ENCODE measurements around the gene TNFAIP3. TPM values are rescaled to one million over a fixed set of nuclear protein-coding genes. Genes with fewer than 3 reads are reported as not detected.

TNFAIP3 gene
- total RNA-seq, 1 donor from 2014 or later = 1.8 TPM

- Histone ChIP-seq H3K4me3 (no peak overlapping the region), H4K20me1 (ENCODE audit: low read depth) (peaks cover 6% of the 10 kb centered on the region), H3K4me2 (no peak overlapping the region), H2AFZ (replicated peaks) (no peak overlapping the region), H3F3A (ENCODE audit: low read depth) (no peaks in the 10 kb centered on the region), H3K9me3 (ENCODE audit: low read depth) (no peaks in the 10 kb centered on the region), H3K4me1 (peaks cover 27% of the 10 kb centered on the region), H3K79me2 (ENCODE audit: low read depth) (no peaks in the 10 kb centered on the region), H3K36me3 (peaks cover 5% of the 10 kb centered on the region), H3K27ac (no peak overlapping the region), H3K27me3 (no peaks in the 10 kb centered on the region), H3K9ac (no peak overlapping the region)
- Mint-ChIP-seq H3K9me3 (no peaks in the 10 kb centered on the region), H3K4me3 (no peak overlapping the region), H3K27me3 (ENCODE audit: insufficient read depth, low read depth) (peaks cover 6% of the 10 kb centered on the region), H3K27ac (no peak overlapping the region), H3K4me1 (peaks cover 17% of the 10 kb centered on the region), H3K36me3 (peaks cover 10% of the 10 kb centered on the region)
- TF ChIP-seq EZH2 (IDR thresholded peaks at IDR 0.05) = no peak
- TF ChIP-seq CTCF (IDR thresholded peaks at IDR 0.05) = no peak
- no peak for TF ChIP-seq EZH2phosphoT487 (IDR thresholded peaks at IDR 0.05)
- DNase-seq (ENCODE audit: low spot score) = no peak
Observed at GRCh38 chr6:137877606-137878005, 10.5 kb downstream of the TNFAIP3 start.

GRCh38 chr6:137878029-137878428 lies 11.0 kb downstream of the TNFAIP3 start:
- Histone ChIP-seq H3K4me2 (no peak overlapping the region), H3K4me3 (no peak overlapping the region), H3K4me1 (peaks cover 22% of the 10 kb centered on the region), H3K36me3 (peaks cover 5% of the 10 kb centered on the region), H3F3A (ENCODE audit: low read depth) (no peaks in the 10 kb centered on the region), H3K27ac (no peak overlapping the region), H2AFZ (replicated peaks) (no peak overlapping the region), H4K20me1 (ENCODE audit: low read depth) (peaks cover 6% of the 10 kb centered on the region), H3K79me2 (ENCODE audit: low read depth) (no peaks in the 10 kb centered on the region), H3K9me3 (ENCODE audit: low read depth) (no peaks in the 10 kb centered on the region), H3K9ac (no peak overlapping the region), H3K27me3 (no peaks in the 10 kb centered on the region)
- Mint-ChIP-seq H3K4me3 (no peak overlapping the region), H3K9me3 (no peaks in the 10 kb centered on the region), H3K27ac (no peak overlapping the region), H3K4me1 (peaks cover 17% of the 10 kb centered on the region), H3K36me3 (peaks cover 10% of the 10 kb centered on the region), H3K27me3 (ENCODE audit: insufficient read depth, low read depth) (peaks cover 6% of the 10 kb centered on the region)
- no peak for TF ChIP-seq EZH2 (IDR thresholded peaks at IDR 0.05)
- DNase-seq (ENCODE audit: low spot score) = no peak

- no peaks in the 10 kb centered on the region for H3K27me3 ChIP-seq
- no peak overlapping the region for H3K27ac Mint-ChIP-seq
- DNase-seq (ENCODE audit: low spot score) = peak; percentile 84
- H3K4me3 ChIP-seq = peak overlapping the region; percentile 25
- H3K79me2 ChIP-seq (ENCODE audit: low read depth) = no peaks in the 10 kb centered on the region
- peaks cover 10% of the 10 kb centered on the region for H3K36me3 Mint-ChIP-seq
- no peaks in the 10 kb centered on the region for H3F3A ChIP-seq (ENCODE audit: low read depth)
- no peak overlapping the region for H3K27ac ChIP-seq
- H3K27me3 Mint-ChIP-seq (ENCODE audit: insufficient read depth, low read depth) = peaks cover 6% of the 10 kb centered on the region
- H3K4me2 ChIP-seq = peak overlapping the region; percentile 63
- peaks cover 15% of the 10 kb centered on the region for H3K4me1 Mint-ChIP-seq
- H3K4me1 ChIP-seq = peaks cover 16% of the 10 kb centered on the region
- H3K36me3 ChIP-seq = peaks cover 5% of the 10 kb centered on the region
- H4K20me1 ChIP-seq (ENCODE audit: low read depth) = peaks cover 6% of the 10 kb centered on the region
- no peaks in the 10 kb centered on the region for H3K9me3 Mint-ChIP-seq
- peak overlapping the region; percentile 72 for H3K4me3 Mint-ChIP-seq
- H2AFZ ChIP-seq (replicated peaks) = no peak overlapping the region
- no peaks in the 10 kb centered on the region for H3K9me3 ChIP-seq (ENCODE audit: low read depth)
- no peak overlapping the region for H3K9ac ChIP-seq
- TF ChIP-seq CTCF (IDR thresholded peaks at IDR 0.05) (peak; percentile 65), EZH2phosphoT487 (IDR thresholded peaks at IDR 0.05) (no peak), EZH2 (IDR thresholded peaks at IDR 0.05) (no peak)
Observed at GRCh38 chr6:137878486-137879285, 11.6 kb downstream of the TNFAIP3 start.

- no peaks in the 10 kb centered on the region for H3K27me3 ChIP-seq
- H3K4me1 ChIP-seq = peaks cover 14% of the 10 kb centered on the region
- no peak overlapping the region for H3K27ac ChIP-seq
- peaks cover 10% of the 10 kb centered on the region for H3K36me3 Mint-ChIP-seq
- H3F3A ChIP-seq (ENCODE audit: low read depth) = no peaks in the 10 kb centered on the region
- no peak overlapping the region for H3K27ac Mint-ChIP-seq
- peaks cover 15% of the 10 kb centered on the region for H3K4me1 Mint-ChIP-seq
- no peak for TF ChIP-seq CTCF (IDR thresholded peaks at IDR 0.05)
- no peak for TF ChIP-seq EZH2phosphoT487 (IDR thresholded peaks at IDR 0.05)
- TF ChIP-seq EZH2 (IDR thresholded peaks at IDR 0.05) = no peak
- H4K20me1 ChIP-seq (ENCODE audit: low read depth) = peaks cover 6% of the 10 kb centered on the region
- no peak for DNase-seq (ENCODE audit: low spot score)
- peak overlapping the region; percentile 63 for H3K4me2 ChIP-seq
- no peak overlapping the region for H2AFZ ChIP-seq (replicated peaks)
- no peak overlapping the region for H3K9ac ChIP-seq
- peak overlapping the region; percentile 25 for H3K4me3 ChIP-seq
- peak overlapping the region; percentile 72 for H3K4me3 Mint-ChIP-seq
- no peaks in the 10 kb centered on the region for H3K79me2 ChIP-seq (ENCODE audit: low read depth)
- H3K27me3 Mint-ChIP-seq (ENCODE audit: insufficient read depth, low read depth) = peaks cover 6% of the 10 kb centered on the region
- H3K9me3 Mint-ChIP-seq = no peaks in the 10 kb centered on the region
- no peaks in the 10 kb centered on the region for H3K9me3 ChIP-seq (ENCODE audit: low read depth)
- peaks cover 5% of the 10 kb centered on the region for H3K36me3 ChIP-seq
Observed at GRCh38 chr6:137879299-137879698, 12.2 kb downstream of the TNFAIP3 start.
